GM12875 (cell line): ENCODE measurements around the gene SLCO3A1.

ENCODE experiments used
- H3K4me3 ChIP-seq: one replicate; pipeline ENCODE4 v1.5.1; 2011; ENCODE audit warnings: low read depth, low read length, control low read depth
- TF ChIP-seq, protein P1 (sequence below): IDR thresholded peaks from 2 replicates; pipeline ENCODE4 v1.5.1; 2011; ENCODE audit warnings: low read depth, mild to moderate bottlenecking, control low read depth, inconsistent platforms, low read length, moderate library complexity, borderline replicate concordance; ENCODE audit not compliant: insufficient read depth

SLCO3A1 gene

DNA sequence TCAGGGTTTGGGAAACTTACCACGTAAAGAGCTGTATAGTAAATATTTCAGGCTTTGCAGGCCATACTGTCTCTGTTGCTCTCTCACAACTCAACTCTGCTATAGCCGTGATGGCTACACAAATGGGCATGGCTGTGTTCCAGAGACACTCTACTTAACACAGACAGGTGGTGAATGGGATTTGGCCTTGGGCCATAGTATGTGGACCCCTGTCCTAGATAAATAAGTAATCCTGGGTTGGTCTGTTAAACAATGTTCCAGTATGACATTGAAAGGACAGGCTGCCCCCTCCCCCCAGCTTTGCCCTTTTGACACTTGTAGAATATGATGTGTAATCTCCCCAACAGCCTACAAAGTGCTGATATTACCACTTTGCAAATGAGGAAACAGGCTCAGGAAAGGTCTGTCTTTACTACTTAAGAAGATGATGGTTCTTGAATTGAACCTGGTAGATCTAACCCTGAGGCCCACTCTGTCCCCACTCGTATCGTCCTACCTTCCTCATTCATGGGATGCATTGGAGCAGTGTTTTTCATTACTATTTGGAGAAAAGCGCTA, 38.4 kb downstream of the SLCO3A1 start:
- TF ChIP-seq, protein P1, sequence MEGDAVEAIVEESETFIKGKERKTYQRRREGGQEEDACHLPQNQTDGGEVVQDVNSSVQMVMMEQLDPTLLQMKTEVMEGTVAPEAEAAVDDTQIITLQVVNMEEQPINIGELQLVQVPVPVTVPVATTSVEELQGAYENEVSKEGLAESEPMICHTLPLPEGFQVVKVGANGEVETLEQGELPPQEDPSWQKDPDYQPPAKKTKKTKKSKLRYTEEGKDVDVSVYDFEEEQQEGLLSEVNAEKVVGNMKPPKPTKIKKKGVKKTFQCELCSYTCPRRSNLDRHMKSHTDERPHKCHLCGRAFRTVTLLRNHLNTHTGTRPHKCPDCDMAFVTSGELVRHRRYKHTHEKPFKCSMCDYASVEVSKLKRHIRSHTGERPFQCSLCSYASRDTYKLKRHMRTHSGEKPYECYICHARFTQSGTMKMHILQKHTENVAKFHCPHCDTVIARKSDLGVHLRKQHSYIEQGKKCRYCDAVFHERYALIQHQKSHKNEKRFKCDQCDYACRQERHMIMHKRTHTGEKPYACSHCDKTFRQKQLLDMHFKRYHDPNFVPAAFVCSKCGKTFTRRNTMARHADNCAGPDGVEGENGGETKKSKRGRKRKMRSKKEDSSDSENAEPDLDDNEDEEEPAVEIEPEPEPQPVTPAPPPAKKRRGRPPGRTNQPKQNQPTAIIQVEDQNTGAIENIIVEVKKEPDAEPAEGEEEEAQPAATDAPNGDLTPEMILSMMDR = no peak
- H3K4me3 ChIP-seq = no peak overlapping the region

DNA sequence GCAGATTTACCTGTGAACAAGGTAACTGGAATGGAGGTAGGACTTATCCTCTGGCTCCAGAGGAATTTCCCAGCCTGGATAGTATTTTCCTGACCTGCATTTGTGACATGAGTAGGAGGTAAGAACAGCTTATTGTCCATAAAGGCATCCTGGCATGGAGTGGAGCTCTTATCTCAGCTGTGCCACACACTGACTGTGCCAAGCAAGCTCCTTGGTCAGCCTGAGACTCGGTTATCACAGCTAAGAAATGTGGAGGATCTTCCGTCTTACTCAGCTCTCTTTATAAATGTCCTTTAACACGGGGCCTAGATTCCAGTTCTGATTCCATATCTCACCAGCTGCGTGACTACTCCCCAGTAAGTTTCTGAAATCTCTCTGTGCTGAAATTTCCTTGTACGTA, 38.9 kb downstream of the SLCO3A1 start:
- TF ChIP-seq, protein P1 = no peak
- H3K4me3 ChIP-seq = no peak overlapping the region

DNA sequence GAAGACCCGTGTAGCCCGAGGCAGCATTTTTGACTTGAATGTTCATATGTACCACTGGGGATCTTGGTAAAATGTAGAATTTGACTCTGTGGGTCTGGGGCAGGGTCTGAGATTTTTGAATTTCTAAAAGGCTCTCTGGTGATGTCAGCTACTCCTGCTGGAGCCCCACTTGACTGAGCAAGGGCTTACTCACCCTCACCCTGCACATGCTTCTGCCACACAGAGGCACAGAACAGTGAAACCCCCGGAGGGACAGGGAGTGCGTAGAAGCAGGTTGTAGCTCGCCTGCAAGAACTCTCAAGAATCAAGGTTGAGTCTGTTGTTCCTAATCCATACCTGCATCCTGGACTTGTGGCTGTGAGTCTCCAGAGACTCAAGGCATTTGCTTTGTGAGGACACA, 41.1 kb downstream of the SLCO3A1 start:
- H3K4me3 ChIP-seq = no peak overlapping the region
- TF ChIP-seq, protein P1 = no peak

DNA sequence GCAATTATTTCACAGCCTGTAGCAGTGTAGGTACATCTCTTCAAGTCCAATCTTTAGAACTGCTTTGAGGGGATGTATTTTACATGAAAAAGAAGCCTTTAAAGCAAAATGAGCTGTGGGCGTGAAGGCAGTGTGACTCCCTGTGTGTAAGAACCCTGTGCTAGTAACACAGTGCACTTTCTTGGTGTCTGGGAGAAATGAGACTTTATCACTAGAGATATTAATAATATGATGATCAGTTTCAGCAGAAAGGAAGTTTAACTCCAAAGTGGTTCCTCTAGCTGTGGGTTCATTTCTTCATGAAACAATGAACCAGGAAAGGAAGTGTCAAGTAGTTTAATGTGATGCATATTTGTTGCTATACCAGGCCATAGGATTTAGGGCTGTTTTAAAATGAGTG, 41.5 kb downstream of the SLCO3A1 start:
- TF ChIP-seq, protein P1 = no peak
- no peak overlapping the region for H3K4me3 ChIP-seq

DNA sequence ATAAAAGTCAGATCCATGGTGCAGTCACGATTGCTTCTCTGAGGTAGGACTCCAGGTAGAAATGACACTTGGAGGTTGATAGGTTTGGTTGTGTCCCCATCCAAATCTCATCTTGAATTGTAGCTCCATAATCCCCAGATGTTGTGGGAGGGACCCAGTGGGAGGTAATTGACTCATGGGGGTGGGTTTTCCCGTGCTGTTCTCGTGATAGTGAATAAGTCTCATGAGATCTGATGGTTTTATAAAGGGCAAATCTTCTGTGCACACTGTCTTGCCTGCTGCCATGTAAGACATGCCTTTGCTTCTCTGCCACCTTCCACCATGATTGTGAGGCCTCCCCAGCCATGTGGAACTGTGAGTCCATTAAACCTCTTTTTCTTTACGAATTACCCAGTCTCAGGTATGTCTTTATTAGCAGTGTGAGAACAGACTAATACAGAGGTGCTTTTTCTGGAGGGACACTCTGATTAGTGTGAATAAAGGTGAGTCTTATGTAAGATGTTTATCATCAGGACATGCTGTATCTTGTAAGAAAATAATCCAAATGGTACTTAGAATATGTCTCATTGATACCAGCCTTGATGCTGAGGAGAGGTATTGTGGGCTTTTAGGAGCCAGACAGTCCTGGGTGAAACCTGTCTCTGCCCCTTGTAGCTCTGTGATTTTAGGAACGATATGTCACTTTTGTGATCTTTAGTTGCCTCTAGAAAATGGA, 43.0 kb downstream of the SLCO3A1 start:
- TF ChIP-seq, protein P1 = no peak
- H3K4me3 ChIP-seq = no peak overlapping the region

DNA sequence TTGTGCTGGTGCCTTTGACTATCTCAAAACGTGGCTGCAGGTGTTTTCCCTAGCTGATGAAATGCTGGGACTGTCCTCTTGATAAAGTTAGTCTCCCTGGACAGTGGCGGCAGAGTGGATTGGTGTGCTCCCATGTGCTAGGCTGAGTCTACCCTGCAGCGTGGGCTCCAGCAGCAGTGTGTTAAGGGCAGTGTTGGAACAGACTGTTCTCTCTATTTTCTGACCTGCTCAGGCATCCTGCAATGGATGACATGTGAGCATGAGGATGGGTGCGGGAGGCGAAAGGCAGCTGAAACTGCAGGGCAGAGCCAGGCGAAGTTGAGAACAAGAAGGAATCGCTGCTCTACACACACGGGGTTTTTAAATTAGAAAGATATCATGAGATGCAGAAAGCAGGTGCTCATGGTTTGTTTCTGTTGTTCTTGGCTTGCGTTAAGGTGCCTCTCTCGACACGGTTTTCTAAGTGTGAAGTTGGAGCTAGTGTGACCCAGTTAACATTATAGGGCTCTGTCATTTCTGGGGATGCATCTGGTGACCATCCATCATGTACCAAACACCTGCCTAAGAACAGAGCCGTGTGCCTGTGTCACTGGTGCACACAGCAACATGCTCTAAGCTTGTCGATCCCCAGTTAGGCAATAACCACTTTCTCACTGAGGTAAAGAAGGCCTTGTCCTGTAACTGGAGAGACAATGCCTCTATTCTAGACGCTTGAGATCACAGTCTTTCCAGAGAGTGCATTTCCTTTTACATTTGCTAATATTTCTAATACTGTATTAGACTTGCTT, 44.3 kb downstream of the SLCO3A1 start:
- H3K4me3 ChIP-seq = no peak overlapping the region
- TF ChIP-seq, protein P1 = no peak
